ENCODE measurements around the gene TRAPPC3L. TPM values are rescaled to one million over a fixed set of nuclear protein-coding genes. Genes with fewer than 3 reads are reported as not detected.

TRAPPC3L gene
- total RNA-seq, 4 donors from 2014 or later: not detected

DNA sequence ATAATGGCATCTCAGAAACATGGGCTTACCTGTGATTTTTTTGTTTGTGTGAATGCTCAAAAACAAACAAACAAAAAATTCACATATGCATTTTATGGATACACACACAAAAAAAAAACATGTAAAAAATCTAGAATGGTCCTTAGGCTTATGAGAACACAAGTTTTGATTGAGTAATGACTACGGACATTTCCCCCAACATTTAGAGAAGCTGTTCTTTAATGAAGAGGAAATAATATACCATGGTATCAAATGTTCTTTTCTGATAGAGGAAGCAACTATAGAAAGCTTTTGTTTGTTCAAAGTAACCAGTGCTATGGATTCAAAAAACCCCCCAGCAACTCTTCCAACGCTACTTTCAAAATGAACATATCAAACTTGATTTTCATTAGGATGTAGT is 93.0 kb downstream of the TRAPPC3L start:
- no peaks in the 10 kb centered on the region for H3K36me3 ChIP-seq
- intact Hi-C loops (cut with DNase I; ENCODE audit: low total_unique reads): no loop called here
- no peaks in the 10 kb centered on the region for H3K9me3 ChIP-seq
- H3K27ac ChIP-seq: no peak overlapping the region
- TF ChIP-seq POLR2A (IDR thresholded peaks at IDR 0.05): no peak
- TF ChIP-seq, protein P1, sequence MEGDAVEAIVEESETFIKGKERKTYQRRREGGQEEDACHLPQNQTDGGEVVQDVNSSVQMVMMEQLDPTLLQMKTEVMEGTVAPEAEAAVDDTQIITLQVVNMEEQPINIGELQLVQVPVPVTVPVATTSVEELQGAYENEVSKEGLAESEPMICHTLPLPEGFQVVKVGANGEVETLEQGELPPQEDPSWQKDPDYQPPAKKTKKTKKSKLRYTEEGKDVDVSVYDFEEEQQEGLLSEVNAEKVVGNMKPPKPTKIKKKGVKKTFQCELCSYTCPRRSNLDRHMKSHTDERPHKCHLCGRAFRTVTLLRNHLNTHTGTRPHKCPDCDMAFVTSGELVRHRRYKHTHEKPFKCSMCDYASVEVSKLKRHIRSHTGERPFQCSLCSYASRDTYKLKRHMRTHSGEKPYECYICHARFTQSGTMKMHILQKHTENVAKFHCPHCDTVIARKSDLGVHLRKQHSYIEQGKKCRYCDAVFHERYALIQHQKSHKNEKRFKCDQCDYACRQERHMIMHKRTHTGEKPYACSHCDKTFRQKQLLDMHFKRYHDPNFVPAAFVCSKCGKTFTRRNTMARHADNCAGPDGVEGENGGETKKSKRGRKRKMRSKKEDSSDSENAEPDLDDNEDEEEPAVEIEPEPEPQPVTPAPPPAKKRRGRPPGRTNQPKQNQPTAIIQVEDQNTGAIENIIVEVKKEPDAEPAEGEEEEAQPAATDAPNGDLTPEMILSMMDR (IDR thresholded peaks at IDR 0.05 in 4 of 5, conservative IDR thresholded peaks at IDR 0.05 in 1 of 5): no peak
- H3K4me3 ChIP-seq: no peak overlapping the region
- H3K4me1 ChIP-seq: no peaks in the 10 kb centered on the region
- DNase-seq: no peak
- no peak for ATAC-seq
- in situ Hi-C loops (cut with MboI; ENCODE audit: low sequenced_read_pairs in 4 of 4): no loop called here
- no peaks in the 10 kb centered on the region for H3K27me3 ChIP-seq

DNA sequence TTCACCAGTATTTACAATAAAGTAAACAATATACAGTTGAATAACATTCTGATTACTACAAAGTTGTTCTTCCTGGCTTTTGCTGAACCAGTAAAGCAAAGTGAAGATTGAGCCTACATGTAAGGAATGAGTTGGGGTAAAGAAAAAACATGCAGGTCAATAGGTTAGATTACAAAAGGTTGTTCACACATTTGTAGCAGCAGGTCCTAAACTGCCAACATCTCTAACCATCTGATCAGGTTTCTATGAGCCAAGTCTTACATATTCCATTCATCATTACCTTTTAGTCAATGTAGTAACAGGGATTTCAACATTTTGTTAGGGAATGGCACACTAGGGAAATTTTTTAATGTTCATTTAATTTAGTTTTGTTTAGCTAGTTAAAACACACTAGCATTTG is 93.6 kb downstream of the TRAPPC3L start:
- H3K36me3 ChIP-seq: no peaks in the 10 kb centered on the region
- intact Hi-C loops (cut with DNase I; ENCODE audit: low total_unique reads): no loop called here
- ATAC-seq (no peak), DNase-seq (no peak)
- no peaks in the 10 kb centered on the region for H3K9me3 ChIP-seq
- no peaks in the 10 kb centered on the region for H3K4me1 ChIP-seq
- TF ChIP-seq, protein P1 (IDR thresholded peaks at IDR 0.05 in 4 of 5, conservative IDR thresholded peaks at IDR 0.05 in 1 of 5): no peak
- no peak overlapping the region for H3K27ac ChIP-seq
- H3K27me3 ChIP-seq: no peaks in the 10 kb centered on the region
- no peak overlapping the region for H3K4me3 ChIP-seq
- in situ Hi-C loops (cut with MboI; ENCODE audit: low sequenced_read_pairs in 4 of 4): no loop called here

DNA sequence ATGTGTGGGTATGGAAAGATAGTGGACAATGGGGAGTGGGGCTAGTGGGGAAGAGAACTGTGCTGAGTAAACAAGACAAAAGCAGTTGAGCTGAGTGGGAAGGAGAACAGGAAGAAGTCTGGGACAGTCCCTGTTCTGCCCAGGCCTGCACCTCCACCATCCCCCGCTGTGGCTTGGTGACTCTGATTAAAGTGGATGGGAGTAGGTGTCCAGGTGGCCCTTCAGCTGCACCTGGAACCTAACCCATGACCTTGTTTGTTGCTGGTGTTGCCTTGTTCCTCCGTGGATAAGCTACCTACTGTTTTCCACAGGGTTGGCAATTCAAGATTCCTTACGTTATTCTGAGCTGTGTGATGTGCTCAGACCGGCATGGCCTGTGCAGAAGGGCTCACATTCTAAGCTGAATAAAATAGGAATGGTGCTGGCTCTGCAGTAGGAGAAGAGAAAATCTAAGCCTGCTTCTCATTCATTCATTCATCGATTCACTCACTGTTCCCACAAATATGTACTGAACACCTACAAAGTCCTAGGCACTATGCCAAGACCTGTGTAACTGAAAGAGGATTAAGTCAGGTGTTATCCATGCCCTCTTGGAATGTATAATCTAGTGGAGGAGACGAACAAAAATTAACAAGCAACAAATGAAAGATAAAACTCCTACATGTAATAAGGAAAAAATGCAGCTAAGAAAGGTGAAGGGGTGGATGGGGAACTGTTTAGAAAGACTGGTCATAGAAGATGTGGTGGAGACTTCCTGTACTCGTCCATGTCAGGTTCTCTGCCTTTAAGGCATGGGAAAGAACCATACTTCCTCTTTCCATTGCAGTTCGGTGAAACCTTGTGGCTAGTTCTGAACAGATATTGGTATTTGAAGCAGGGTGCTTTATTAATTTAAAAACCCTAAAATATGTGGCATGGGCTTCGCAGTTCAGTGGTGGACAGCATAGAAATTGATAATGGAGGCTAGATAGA is 94.4 kb downstream of the TRAPPC3L start:
- Histone ChIP-seq H3K4me3 (no peak overlapping the region), H3K36me3 (no peaks in the 10 kb centered on the region), H3K27me3 (no peaks in the 10 kb centered on the region), H3K4me1 (no peaks in the 10 kb centered on the region), H3K27ac (no peak overlapping the region), H3K9me3 (no peaks in the 10 kb centered on the region)
- ATAC-seq: no peak
- TF ChIP-seq POLR2A (IDR thresholded peaks at IDR 0.05): no peak
- TF ChIP-seq, protein P1 (IDR thresholded peaks at IDR 0.05 in 4 of 5, conservative IDR thresholded peaks at IDR 0.05 in 1 of 5): no peak
- in situ Hi-C loops (cut with MboI; ENCODE audit: low sequenced_read_pairs in 4 of 4) (no loop called here), intact Hi-C loops (cut with DNase I; ENCODE audit: low total_unique reads) (no loop called here)
- no peak for DNase-seq

DNA sequence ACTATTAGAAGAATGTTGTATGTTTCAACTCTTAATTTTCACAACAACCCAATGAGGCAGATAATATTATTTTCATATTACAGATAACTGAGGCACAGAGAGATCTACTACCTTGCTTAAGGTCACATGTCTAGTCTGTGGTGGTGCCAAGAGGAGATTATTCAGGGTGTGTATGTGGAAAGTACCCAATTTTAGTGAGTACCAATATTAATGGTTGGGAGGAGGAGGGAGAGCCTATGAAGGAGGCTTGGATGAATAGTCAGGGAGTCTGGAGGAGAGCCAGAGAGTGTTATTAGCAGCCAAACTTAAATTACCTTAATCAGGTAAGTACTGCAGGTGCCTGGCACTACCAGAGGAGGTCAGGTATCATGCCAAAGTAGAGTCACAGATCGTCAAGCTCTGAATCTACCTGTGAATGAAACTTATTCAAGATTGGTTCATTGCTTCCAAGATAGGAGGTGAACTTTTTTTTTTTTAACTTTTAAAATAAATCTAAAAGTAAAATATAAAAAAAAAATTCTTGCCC is 95.2 kb downstream of the TRAPPC3L start:
- in situ Hi-C loops (cut with MboI; ENCODE audit: low sequenced_read_pairs in 4 of 4) (no loop called here), intact Hi-C loops (cut with DNase I; ENCODE audit: low total_unique reads) (no loop called here)
- DNase-seq: no peak
- no peaks in the 10 kb centered on the region for H3K36me3 ChIP-seq
- H3K27ac ChIP-seq: no peak overlapping the region
- H3K27me3 ChIP-seq: no peaks in the 10 kb centered on the region
- H3K4me3 ChIP-seq: no peak overlapping the region
- no peak for TF ChIP-seq POLR2A (IDR thresholded peaks at IDR 0.05)
- TF ChIP-seq, protein P1 (IDR thresholded peaks at IDR 0.05 in 4 of 5, conservative IDR thresholded peaks at IDR 0.05 in 1 of 5): no peak
- ATAC-seq: no peak
- no peaks in the 10 kb centered on the region for H3K9me3 ChIP-seq
- H3K4me1 ChIP-seq: no peaks in the 10 kb centered on the region

All from gastrocnemius medialis (tissue), 4 donors.